ENCODE data around the gene CD8B2.

CD8B2 gene

DNA sequence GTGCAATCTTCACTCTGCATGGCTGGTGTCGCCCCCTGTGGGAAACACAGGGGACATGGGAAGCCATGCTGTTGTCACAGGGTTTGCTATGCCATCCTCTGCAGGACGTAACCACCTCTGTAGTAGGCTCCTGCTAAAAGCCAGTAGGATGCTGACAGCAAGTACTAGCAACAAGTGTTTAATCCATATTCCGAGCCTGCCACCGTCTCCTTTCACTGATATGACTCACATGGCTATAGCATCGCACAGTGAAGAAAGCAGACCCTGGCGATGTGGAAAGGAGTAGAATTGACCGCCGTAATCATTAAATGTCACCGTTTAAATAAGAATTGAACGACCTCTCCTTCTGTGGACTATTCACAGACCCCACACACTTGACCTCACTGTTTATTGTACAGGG, 57.8 kb downstream of the CD8B2 start:
- ChIA-PET CTCF (interaction anchor here (1.6 to 2.7 kb wide), 3 partner anchors 8 to 12 kb away, joined by 4 to 28 read pairs (median 6); no protein-coding TSS in a partner anchor), POLR2A (no interaction called here)
- no peak for DNase-seq (ENCODE audit: extremely low spot score)
- no peak for TF ChIP-seq CTCF (IDR thresholded peaks at IDR 0.05; ENCODE audit: control extremely low read depth, extremely low read depth, low read depth, missing control alignments)

GRCh38 chr2:106546391-106546990, 59.3 kb downstream of the CD8B2 start:
- no peak for DNase-seq (ENCODE audit: extremely low spot score)
- ChIA-PET CTCF (interaction anchor here (1.0 to 2.3 kb wide), 6 partner anchors 9 to 359 kb away, joined by 3 to 6 read pairs (median 4); no protein-coding TSS in a partner anchor), POLR2A (no interaction called here)
- TF ChIP-seq CTCF (IDR thresholded peaks at IDR 0.05; ENCODE audit: control extremely low read depth, extremely low read depth, low read depth, missing control alignments): no peak

DNA sequence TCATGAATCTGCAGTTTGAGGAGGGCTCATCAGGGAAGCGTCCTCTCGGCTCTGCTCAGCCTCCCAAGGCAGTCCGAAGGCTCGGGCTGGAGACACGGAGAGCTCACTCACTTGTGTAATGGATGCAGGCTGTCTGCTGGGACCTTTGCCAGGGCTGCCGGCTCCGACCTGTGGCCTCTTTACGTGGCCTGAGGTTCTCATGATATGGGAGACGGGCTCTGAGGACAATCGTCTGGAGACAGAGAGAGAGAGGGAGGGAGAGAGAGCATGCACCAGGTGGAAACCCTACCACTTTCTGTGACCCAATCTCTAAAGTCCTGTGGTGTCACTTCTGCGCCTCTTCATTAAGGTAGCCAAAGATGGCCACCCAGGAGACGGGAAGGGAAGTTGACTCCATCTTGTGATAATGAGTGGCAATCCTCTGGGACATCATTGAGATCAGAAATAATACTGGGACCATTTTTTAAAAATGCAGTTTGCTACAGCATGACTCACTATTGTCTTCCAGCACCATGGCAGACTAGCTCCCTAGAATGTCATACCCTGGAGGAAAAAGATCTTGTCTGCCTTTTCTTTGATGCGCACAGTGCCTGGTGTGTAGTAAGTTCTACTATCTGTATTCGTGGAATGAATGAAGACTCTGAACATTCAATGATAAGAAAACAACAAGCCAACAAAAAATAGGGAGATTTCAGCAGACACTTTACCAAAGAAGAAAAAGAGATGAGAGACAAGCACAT, 60.2 kb downstream of the CD8B2 start:
- ChIA-PET CTCF (interaction anchor here (1.0 to 1.5 kb wide), 3 partner anchors 10 to 35 kb away, joined by 3 to 6 read pairs (median 4); no protein-coding TSS in a partner anchor), POLR2A (no interaction called here)
- no peak for TF ChIP-seq CTCF (IDR thresholded peaks at IDR 0.05; ENCODE audit: control extremely low read depth, extremely low read depth, low read depth, missing control alignments)
- no peak for DNase-seq (ENCODE audit: extremely low spot score)

- no peak for DNase-seq (ENCODE audit: extremely low spot score)
- ChIA-PET POLR2A (no interaction called here), CTCF (interaction anchor here (2.7 kb wide), 1 partner anchor 9 kb away, joined by 10 read pairs; no protein-coding TSS in a partner anchor)
- no peak for TF ChIP-seq CTCF (IDR thresholded peaks at IDR 0.05; ENCODE audit: control extremely low read depth, extremely low read depth, low read depth, missing control alignments)
Measured at GRCh38 chr2:106551417-106552130, 64.4 kb downstream of the CD8B2 start.

DNA sequence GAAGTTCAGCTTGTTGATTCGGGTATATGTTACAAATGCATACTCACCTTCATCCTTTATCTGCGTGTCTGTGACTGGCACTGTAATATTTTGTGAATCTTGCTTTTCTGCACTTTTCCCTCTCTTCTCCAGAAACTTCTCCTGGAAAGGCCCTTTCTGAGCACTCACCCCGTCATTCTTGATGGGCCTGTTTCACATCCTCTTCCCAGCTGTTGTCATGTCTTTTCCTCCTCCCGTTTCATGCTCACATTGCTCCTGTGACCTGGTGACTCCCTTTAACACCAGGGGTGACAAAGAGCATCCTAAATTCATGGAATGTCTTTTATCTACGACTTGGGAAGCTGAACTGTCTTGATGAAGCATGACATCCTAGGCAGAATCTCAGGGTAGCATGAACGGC, 65.8 kb downstream of the CD8B2 start:
- no peak for TF ChIP-seq CTCF (IDR thresholded peaks at IDR 0.05; ENCODE audit: control extremely low read depth, extremely low read depth, low read depth, missing control alignments)
- ChIA-PET POLR2A (no interaction called here), CTCF (interaction anchor here (0.7 to 2.7 kb wide), 3 partner anchors 9 to 30 kb away, joined by 3 to 10 read pairs (median 4); no protein-coding TSS in a partner anchor)
- DNase-seq (ENCODE audit: extremely low spot score): no peak

DNA sequence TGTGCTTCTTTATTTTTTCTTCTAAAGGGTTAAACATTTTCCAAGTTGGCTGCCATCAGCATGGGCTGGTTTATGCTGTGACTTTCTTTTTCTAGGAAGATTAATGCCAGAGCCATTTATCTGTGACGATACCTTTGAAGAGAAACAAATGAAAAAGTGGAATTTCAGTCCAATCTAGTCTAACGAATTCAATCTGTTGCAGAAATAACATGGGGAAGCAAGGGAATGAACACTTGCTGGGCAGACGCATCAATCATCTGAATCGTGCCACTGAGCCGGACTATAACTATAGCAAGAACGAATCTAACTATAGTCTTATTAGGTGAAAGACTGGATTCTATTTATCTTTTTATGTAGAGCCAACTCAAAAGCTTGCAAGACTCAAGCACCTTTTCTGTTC, 66.2 kb downstream of the CD8B2 start:
- ChIA-PET POLR2A (no interaction called here), CTCF (interaction anchor here (0.7 to 2.7 kb wide), 3 partner anchors 9 to 29 kb away, joined by 3 to 10 read pairs (median 4); no protein-coding TSS in a partner anchor)
- no peak for DNase-seq (ENCODE audit: extremely low spot score)
- no peak for TF ChIP-seq CTCF (IDR thresholded peaks at IDR 0.05; ENCODE audit: control extremely low read depth, extremely low read depth, low read depth, missing control alignments)
